ENCODE measurements around the gene SVIL.
"Not testable (repeated sequence)": the region's sequence is repeated elsewhere in the genome, so short reads cannot be mapped to it uniquely, and the experiment has no call there.

Gene SVIL

DNA sequence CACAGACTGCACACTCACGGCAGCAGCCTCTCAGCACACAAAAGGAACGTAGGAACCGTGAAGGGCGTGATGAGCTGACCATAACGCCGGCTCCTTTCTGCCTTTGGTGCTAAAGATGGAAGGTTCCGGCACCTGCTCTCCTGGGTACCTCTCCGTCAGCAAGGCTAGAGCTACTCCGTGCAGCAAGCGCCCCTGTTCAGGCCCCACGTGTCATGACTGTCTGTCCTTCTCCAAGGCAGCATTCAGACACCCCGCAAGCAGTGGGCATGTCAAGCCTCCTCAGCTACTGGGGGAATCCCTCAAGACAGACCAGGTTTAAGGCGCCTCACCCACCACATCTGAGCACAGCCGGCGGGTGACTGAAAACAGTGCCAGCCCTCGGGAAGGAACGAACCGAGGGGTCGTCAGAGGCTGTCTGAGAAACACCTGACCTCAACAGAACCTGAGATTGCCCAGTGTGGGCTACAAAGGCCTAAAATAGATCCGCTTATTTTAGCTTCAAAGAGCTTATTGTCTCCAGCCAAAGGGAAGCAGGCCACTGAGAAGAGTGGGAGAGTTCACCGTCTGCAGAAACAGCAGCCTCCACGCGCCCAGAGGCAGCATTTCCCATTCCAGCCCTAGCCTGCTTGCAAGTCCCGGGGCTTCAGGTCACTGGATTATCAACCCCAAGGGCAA, 124.2 kb downstream of the SVIL start:
- not testable (repeated sequence) for DNase-seq

DNA sequence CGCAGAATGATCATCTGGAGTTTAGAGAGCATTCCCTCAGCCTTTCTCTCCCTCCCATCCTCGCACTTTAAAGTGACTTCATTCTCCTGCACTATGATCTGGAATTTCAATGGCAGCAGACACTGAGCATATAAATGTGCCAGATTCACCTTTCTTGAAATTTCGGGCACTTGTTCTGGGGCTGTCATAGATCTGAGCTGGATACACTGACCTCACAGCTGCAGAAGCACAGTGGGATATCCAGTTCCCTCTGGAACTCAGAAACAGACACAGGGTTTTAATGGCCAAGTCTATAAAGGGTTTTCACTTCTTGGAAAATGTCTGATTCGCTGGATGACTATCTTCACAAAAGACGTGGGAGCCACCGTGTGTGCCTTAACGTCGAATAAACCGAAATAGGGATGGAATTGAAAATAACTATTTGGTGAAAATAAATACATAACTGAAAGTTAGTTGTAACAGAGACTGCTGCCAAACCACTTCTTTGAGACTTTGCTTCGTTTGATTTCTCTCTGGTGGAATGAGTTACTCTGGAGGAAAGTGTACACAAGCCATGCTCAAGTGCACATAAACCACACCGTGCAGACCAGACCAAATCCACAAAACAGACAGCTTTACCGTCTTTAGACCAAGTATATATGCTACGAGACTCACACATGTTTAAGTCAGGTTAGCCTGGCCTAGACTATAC, 126.1 kb downstream of the SVIL start:
- DNase-seq = no peak

DNA sequence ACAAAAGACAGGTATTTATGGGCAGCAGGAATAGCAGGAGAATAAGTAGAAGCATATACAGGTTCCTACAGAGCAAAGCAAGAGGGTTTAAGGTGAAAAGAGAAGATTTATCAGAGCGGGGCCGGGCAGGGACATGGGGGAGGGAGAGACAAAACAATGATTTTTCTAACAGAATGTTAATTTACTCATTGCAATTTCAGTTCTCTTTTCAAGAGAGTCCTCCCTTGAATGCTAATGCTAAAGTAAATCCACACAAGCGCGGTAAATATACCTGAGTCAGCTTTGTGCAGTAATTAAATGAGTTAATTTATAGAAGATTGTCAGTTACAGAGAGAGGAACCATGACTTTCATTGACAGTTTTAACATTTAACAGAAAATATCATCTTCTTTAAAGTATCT, 127.0 kb downstream of the SVIL start:
- not testable (repeated sequence) for DNase-seq

DNA sequence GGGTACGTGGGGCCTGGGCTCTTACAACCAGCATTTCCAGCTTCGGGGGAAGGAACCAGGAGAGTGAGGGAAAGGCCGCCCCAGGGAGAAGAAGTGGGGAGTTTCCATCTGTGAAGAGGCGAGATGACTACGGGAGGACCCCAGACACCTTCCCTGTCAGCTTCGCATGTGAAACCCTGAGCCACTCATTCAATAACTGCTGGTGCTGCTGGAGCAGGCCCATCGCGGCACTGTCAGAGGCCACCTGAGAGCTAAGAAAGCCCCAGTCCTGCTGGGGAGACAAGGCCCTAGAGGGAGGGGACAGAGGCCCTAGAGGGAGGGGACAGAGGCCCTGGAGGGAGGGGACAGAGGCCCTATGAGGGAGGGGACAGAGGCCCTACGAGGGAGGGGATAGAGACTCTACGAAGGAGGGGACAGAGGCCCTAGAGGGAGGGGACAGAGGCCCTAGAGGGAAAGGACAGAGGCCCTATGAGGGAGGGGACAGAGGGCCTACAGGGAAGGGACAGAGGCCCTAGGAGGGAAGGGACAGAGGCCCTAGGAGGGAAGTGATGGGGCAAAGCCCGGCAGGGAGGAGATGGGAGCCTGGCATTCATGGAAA, 128.3 kb downstream of the SVIL start:
- DNase-seq = not testable (repeated sequence)

DNA sequence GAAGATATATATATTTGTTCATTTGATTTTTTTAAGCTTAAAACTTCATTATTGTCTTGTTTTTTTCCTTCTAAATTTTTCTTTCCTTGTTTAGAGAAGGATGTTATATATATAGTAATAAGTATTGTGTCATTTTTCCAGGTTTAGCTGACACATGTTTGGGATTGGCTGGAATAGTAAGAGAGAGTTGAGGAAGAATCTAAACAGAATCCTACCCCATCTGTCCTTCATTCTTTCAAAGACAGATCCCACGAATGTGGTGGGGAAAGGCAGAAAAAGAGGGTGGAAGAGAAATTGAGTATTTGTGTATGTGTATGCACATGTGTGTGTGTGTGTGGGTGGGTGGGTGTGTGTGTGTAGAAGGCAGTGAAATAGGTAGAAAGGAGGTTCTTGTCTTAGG, 132.4 kb downstream of the SVIL start:
- no peak for DNase-seq

DNA sequence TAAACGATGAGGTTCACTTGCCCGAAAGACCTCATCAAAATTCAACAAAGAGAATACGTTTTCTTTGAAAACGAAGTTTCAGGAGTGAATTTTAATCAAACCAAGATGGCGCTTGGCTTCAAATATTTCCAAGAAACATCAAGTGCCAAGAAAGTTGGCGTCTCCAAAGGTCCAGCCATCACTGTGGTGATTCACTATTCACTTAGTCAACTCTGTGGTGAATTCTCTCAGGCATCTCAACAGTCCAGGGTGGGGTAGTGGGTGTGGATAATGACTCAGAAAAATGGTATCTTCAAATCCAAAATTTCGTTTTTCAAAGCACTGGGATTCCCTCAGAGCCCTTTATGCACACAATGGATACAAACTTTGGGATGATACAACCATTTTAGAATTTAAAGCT, 133.1 kb downstream of the SVIL start:
- no peak for DNase-seq

DNA sequence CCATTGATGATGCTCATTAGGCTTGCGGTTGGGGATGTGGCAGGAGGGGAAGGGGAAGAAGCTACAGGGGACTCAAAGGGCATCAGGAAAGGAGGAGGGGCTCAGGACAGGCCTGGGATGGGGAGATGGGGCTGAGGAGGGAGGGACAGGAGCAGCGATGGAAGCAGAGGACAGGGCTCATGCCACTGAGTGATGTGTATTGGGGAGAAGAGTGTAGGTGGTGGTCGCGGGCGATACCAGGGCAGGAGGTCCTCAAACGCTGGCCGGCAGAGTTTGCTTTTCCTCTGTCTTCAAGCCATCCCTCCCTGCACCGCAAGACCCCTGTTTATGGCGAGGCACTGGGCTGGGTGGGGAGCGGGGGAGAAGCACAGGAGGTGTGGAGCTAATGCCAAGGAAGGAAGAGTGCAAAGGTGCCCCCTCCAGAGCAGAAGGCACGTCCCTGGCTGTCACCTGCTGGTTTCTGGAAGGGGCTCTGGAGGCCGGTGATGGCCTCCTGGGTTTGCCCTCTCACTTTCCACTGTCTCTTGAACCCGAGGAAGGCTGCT, 134.7 kb downstream of the SVIL start:
- DNase-seq = no peak

DNA sequence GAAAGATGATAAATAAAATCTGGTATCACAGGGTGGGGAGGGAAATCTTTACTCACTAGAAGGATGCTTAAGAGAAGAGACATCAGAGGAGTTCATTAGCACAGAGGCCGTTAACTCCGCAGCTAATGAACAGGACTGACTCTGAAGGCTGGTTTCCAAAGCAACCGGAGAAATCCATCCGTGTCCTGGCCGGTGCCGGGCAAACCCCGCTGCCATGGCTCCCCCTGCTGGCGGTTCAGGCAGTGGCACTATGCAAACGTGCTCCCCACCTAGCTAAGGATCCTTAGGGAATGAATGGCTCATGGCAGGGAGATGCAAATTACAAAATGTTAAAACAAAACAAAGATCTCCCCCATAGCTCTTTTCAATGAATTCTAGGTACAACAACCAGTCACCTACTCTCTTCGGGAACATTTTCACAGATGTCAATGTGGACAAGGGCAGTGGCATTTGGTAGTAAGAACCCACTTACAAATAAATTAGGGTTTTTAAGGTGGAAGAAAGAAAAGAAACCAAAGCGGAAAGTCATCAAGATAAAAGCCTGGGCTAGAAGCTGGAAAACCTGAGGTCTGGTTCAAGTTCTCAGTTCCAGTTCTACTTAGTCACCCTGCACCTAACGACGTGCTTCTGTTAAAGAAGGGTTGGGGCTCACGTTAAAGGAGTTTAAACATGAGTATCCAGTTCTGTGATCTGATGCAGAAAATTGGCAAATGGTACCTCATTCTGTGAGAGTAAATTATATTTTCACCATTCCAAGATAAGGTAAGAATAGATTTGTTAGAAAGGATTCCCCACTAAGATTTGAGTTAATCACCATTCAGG, 138.2 kb downstream of the SVIL start:
- peak; percentile 37 for DNase-seq

DNA sequence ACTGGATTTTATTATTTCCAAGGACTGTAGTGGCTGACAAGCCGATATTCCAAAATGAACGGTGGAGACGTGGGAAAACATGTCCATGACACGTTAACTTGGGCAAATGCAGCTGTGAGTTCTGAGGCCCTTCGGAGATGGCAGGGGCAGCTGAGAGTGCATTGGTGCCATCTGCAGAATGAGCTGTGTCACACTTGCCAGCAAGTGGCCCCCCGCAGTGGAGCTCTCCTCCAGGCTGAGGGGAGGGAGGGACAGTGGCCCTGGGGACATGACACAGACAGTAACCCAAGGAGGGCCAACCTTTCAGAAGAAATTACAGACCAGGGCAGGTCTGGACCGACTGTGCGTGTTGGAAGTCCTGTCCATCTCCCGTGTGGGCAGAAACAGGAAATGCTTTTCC, 139.4 kb downstream of the SVIL start:
- no peak for DNase-seq

DNA sequence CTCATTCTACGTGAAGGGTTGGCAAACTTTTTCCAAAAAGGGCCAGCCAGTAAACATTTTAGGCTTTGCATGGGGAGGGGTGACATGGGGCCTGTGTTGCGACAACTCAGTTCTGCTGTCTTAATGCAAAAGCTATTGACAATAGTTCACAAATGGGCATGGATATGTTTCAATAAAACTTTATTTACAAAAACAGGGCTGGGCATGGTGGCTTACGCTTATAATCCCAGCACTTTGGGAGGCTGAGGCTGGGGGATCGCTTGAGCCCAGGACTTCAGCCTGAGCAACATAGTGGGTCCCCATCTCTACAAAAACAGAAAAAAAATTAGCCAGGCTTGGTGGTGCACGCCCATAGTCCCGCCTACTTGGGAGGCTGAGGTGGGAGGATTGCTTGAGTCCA, 141.1 kb downstream of the SVIL start:
- DNase-seq = no peak

DNA sequence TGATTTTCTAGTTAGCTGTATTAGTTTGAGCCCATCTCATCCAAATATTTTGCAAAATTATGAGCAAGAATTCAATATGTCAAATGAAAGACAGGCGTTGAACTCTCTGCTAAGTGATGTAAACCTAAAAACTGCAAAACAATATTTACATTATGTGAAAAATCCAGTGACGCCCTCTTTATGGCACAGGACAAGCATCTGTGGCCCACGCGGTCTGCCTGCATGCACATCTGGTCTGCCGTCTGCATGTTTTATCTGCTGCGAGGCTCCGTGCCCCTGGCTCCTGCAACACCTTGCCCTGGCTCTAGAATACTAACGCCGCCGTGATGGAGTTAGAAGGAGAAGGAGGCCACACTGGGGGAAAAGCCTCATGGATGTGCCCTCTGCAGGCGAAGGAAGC, 142.0 kb downstream of the SVIL start:
- no peak for DNase-seq

DNA sequence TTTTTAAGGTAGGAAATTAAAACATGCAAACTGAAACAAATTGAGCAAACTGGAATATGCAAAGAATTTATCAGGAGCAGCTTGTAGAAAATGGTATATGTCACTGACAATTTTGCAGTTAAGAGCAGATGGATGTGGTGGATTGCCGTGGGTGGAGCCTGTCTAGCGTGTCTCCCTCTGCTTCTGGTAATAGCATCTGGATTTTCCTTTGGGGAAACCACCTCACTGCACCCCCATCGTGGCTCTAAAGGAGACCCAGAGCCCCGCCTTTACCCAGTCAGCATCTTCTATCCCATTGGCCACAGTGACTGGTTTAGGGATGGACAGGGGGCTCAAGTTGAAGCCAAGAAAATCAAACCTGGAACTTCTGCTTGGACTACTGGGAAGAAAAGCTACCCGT, 142.9 kb downstream of the SVIL start:
- no peak for DNase-seq

DNA sequence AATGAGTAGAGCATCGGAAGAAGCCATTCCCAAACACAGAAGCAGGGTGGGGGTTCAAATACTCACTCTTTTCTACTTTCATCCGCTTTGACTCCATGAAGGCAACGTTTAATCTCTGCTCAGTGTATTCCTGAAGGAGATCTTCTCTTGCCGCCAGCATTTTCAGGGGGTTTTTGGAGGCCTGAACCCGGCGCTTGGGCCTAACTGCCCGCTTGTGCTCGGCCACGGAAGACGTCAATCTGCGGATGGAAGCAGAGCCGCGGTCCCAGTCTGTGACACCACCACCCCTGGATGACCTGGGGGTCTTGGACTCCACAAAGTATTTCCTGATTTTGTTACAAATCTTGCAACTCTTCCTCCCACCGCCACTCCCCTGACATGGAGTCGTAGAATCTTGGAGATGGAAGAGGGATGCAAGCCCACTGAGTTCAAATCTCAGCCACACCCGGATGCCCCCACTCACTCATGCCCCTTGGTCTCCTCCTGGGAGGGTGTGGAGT, 143.9 kb downstream of the SVIL start:
- DNase-seq = not testable (repeated sequence)

DNA sequence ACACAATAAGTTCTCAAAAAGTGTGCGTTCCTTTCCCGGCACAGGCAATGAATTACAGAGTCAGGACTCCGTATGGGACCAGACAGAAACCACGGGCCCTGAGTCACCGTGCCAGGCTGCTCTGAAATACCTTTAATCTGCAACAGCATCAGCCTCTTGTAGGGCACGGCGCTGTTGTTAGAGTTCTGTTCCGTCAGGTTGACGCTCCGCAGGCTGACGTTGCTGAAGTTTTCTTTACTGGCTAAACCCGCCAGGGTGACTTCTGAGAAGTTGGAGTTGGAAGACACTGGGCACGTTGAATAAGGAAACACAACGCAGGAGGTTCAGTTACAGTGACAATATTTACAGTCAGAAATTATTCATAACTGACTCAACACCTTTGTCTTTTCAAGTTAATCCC, 146.3 kb downstream of the SVIL start:
- DNase-seq = not testable (repeated sequence)

DNA sequence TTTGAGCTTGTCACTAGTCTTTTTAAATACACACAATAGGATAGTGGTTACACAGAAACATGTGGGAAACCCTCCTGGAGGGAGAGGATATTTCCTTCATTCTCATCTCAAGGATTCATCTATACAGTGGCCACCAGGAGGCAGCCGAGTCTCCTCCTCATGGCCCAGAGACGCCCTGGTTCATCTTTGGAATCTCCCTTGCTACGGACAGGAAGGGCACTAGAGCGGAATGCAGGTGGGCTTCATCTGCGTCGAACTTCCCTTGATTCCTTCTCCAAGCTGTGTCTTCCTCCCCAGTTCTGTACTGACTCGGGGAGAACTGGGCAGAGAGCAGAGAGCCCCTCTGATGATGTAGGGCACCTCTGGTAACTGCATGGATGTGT, 146.9 kb downstream of the SVIL start:
- not testable (repeated sequence) for DNase-seq

DNA sequence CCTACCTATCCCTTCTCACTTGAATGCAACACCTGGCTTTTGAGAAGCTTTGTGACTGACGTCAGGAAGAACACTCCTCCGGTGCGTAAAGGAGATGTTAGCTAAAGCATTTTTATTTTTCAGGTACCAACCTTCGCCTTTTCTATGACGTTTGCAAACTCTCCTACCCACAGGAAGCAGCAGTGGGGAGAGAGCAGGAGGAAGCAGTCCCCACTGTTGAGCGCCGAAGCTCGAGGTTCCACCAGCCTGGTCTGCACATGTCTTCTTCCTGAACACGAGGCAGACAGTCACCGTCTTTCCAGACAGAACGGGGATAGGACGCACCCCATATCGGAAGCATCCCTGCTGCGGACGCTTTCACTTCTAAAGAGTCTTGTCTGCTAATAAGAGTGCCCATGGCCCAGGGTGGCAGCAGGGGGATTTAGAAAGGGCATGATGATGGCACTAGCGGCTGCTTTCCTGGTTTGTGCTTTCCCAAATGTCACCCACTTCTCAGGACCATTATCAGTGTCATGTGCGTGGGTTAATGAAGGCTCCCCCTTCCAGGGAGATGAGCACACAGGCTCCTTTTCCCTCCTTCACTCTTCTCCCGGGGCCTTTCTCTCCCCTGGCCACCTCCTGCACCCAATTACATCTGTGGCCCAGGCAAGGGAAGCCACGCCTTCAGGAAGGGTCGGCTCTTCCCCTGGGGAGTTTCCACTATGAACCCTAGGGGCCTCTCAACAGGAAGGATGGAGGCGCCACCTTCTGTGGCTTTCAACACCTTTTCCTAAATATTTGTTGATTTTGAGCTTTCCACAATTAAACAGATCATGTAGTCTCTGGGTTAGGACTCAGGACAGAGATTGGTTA, 147.5 kb downstream of the SVIL start:
- DNase-seq = not testable (repeated sequence)

DNA sequence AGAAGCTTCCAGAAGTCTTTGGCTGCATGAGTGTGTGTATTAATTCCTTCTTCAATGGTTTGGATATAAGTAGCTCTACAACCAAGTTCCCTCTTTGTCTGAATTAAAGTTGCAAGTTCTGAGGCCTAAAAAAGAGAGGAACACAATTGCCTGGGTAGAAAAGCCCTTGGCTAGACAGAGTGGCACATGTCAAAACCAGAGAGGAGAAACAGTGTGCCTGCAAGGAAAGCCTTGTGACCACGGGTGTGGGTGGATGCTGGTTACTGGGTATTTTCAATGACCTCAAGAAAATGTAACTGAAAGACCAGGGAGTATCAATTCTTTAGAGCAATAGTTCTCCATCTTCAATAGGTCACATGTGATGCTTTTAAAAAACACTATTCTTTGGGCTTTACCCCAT, 148.3 kb downstream of the SVIL start:
- no peak for DNase-seq

DNA sequence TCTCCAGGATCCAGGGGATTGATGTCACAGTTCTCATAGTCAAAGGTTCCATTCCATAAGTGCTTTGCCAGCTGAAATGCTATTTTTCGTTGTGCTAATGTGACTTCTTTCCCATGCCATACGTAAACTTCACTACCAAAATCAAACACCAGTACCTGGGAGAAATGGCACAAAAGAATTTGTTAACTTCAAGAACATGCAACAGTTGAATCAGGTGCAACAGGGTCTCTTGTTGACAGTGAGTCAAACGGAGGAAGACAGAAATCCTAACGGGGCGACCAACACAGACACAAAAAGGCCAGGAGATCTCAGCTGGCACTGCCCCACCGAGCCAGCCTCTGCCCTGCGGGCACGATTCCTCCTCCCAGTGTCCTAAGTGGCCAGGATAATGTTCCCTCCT, 150.1 kb downstream of the SVIL start:
- not testable (repeated sequence) for DNase-seq

DNA sequence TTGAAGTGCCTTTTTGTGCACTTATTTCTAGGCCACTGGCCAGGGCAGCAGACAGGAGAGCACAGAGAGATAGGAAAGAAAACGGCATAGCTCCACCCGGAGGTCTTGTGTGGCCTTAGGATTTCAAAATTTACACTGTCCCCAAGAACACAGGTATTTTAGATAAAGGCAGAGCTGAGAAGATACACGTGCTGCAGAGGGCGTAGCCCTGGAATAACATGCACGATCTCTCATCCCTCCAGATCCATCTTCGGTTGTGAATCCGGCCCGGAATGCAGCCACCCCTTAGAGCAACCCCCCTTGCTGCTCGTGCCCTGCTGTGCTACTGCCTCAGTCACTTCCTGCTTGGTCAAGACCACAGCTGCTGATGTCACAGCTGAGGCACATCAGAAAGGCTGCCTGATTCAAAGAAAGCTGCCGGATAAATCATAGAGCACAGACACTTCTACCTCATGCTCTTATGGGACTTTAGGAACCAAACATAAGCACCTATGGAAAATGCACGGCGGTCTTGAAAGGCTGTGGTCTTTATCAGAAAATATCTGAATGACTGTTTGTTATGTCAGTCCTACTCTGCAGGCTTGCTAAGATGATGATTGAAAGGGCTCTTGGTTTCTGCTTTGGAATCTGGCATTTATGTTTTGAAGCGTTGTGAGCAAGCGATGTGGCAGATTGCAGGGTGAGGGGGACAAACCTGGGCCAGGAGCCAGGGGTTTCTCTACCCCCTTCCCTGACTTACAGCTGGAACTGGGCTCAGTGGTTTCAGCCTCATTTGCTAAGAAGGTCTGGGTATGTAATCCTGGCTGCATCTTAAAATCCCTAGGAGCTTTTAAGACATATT, 152.0 kb downstream of the SVIL start:
- DNase-seq = no peak

DNA sequence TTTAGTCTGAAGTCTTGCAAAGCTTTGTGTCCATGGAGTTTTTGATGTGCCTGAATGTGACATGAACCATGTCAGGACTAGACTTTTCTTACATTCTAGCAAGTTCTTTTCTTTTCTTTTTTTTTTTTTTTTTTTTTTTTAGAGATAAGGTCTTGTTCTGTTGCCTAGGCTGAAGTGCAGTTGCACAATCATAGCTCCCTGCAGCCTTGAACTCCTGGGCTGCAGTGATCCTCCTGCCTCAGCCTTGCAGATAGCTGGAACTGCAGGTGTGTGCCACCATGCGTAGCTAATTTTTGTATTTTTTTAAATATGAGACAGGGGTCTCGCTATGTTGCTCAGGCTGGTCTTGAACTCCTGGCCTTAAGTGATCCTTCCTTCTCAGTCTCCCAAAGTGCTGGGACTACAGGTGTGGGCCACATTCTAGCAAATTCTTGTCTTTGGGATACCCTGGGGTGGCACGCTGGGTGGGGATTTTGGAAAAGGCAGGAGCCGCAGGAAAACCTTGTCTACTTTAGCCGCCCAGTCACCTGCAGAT, 152.8 kb downstream of the SVIL start:
- no peak for DNase-seq

Data from effector CD4-positive, alpha-beta T cell (primary cell).